Left renal cortex interstitium (tissue), 4 donors: ENCODE results near the gene ADSL. TPM values are rescaled to one million over a fixed set of nuclear protein-coding genes. Genes with fewer than 3 reads are reported as not detected.

Source experiments
- DNase-seq, 4 donors: peaks; one replicate each; pipeline ENCODE4 v3.0.0-alpha.2; 2013; ENCODE audit warnings: low read depth in 4 of 4, low spot score in 2 of 4, missing footprints in 1 of 4
- polyA plus RNA-seq, 4 donors: library from polyadenylated mRNA; unstranded; fragments of 120-200 nt; gene quantifications; one replicate each; pipeline ENCODE4 v1.2.1, GENCODE V29; 2013; ENCODE audit not compliant: insufficient read length in 4 of 4

The ADSL gene
- polyA plus RNA-seq, 4 donors: 97.8 to 109 (median 101) TPM

- DNase-seq: no peak
These were observed 56.8 kb downstream of the ADSL start for GRCh38 chr22:40403141-40403540.

GRCh38 chr22:40403651-40404050 is 57.4 kb downstream of the ADSL start:
- DNase-seq: no peak

DNA sequence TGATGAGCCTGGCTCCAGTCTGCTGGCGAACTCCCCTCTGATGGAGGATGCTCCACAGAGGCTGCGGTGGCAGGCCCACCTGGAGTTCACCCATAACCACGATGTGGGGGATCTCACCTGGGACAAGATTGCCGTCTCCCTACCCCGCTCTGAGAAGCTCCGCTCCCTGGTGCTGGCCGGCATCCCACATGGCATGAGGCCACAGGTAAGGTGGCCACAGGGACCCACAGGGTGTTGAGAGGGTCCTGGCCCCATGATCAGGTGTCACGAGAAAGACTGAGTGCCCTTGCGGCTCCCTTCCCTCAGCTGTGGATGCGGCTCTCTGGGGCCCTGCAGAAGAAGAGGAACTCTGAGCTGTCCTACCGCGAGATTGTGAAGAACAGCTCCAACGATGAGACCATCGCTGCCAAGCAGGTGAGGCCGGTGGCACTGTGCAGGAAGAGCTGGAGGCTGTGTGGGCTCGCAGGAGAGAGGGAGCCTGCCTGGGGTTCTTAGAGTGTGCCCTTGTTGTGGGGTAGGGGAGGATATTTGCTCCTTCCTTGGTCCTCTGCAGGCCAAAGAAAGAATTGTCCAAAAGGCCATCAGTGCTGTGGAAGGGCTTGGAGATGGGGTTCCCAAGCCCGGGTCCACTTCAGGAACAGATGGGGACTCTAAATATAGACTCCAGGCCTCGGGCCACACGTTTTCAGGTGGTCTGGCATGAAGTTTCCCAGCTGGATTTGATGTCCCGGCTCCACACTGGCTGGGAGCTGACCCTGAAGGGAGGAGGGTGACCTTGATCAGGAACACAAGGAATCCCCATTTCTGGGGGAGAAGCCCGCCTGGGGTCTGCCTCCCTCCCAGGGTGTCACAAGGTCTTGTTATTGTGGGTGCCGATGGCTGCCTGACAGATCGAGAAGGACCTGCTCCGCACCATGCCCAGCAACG is 58.2 kb downstream of the ADSL start:
- DNase-seq: no peak

- DNase-seq: no peak
These were observed 59.1 kb downstream of the ADSL start for GRCh38 chr22:40405178-40406062.

DNA sequence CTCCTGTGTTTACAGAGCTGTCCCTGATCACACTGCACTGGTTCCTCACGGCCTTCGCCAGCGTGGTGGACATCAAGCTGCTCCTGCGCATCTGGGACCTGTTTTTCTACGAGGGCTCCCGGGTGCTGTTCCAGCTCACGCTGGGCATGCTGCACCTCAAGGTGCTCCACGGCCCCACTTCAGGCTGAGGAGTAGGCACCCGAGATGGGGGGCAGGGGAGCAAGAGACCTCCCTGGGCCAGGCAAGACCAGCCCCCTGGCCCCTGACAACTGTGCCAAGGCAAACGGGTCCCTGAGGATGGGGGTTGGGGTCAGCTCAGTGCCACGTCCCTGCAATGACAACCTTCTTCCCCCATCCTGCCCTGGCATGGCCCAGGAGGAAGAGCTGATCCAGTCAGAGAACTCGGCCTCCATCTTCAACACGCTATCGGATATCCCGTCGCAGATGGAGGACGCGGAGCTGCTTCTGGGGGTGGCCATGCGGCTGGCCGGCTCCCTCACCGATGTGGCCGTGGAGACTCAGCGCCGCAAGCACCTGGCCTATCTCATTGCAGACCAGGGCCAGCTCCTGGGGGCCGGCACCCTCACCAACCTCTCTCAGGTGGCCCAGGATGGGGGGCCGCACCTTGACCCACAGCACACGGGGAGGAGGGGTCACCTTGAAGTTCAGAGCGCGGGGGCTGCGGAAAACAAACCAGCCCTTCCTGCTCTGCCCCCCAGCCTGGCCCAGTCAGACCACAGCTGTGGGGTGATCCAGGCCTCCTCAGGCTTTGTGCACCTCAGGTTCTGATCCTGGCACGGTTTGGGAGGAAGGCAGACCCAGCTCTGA is 60.0 kb downstream of the ADSL start:
- no peak for DNase-seq

GRCh38 chr22:40407021-40407761 is 60.9 kb downstream of the ADSL start:
- no peak for DNase-seq

- no peak for DNase-seq
These were observed 61.8 kb downstream of the ADSL start for GRCh38 chr22:40407831-40408717.

- no peak for DNase-seq
These were observed 62.7 kb downstream of the ADSL start for GRCh38 chr22:40408718-40409612.

DNA sequence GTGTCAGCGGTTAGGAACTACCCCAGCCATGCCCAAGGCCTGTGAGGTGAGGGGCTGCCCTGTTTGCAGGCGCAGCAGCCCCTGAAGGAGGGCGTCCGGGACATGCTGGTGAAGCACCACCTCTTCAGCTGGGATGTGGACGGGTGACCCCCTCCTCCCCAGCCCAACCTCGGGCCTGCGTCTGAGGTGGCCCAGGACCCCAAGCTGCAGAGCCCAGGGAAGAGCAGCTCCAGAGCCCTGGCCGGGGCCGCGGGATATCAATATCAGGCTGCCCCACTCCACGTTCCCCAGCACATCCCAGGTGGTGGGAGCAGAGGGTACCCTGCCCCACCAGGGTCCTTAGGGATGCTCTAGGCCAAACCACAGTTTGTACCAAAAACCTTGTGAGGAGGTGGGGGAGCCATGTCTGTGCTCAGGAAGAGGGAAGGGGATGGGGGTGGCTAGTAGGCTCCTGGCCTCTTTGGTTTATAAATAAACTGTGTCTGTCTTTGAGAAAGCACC is 63.4 kb downstream of the ADSL start:
- DNase-seq: no peak

DNA sequence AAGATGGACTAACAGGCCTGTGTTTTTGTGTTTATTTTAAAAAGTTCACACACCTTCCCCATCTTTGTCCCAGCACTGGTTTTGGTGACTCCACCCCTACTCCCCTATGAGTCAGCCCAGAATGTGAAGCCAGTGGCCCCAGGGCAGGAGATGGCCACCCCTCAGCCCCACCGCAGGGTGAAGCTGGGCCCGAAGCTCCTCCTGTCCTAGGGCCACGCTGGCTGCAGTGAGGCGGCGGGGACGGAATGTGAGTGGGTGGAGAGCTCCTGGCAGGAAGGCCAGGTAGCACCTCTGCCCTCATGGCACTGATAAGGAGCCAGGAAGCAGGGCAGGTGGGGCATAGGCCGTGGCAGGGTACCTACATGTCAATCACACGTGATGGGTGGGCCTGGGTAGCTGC is 64.0 kb downstream of the ADSL start:
- DNase-seq: no peak

DNA sequence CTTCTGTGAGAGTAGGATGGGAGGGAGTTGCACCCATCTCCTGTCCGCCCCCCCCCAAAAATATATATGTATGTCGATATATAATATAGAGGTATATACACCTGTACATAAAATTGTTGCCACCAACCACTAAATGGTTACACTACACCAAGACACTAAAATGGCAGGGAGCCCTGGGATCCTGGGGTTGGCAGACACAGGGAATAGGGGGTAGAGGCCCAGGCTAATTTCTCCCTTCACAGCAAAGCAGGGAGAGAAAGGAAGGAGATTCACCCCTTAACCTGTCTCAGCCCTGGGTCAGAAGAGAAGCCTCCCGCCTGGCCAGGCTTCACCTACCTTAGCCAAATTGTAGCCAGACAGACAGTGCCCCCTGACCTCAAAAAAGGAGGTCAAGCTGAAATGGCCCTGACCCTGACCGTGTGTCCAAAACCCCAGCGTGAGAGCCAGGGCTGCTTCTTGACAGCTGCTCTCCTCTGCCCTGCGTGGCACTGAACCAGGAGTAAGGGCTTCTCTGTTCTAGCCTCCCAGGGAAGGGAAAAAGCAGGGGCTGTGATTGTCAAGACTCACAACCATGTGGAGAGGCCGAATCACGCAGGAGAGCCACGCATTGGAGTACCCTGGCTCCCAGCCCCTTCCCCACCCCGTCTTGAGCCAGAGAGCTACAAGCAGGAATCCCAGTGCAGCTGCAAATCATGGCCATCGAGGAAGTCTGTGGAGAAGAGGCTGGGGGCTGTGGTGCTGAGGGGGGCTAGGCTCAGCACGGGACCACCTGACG is 64.6 kb downstream of the ADSL start:
- DNase-seq: no peak

GRCh38 chr22:40411506-40411861 is 65.2 kb downstream of the ADSL start:
- no peak for DNase-seq

DNA sequence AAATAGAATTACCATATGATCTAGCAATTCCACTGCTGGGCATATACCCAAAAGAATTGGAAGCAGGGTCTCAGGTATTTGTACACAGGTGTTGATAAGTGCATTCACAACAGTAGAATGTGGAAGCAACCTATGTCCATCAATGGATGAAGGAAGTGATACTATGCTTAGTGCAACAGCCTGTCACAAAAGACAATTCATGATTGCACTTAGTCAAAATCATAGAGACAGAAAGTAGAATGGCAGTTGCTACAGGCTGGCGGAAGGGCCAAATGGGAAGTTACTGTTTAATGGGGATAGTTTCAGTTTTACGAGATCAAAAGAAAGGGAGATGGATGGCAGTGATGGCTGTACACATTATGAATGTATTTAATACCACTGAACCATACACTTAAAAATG is 66.1 kb downstream of the ADSL start:
- no peak for DNase-seq

GRCh38 chr22:40413873-40414272 is 67.6 kb downstream of the ADSL start:
- no peak for DNase-seq

DNA sequence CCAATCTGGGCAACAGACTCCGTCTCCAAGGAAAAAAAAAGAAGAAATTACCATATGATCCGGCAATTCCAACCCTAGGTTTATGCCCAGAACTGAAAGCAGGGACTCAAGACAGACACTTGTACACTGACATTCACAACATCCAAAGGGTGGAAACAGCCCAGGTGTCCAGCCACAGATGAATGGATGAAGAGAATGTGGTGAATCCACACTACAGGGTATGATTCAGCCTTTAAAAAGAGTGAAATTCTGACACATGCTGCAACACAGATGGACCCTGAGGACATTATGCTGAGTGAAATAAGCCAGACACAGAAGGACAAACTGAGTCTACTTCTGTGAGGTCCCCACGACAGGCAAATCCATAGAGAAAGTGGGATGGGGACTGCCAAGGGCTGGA is 68.0 kb downstream of the ADSL start:
- DNase-seq: no peak

- no peak for DNase-seq
These were observed 68.7 kb downstream of the ADSL start for GRCh38 chr22:40414838-40415505.
